Measurements from ENCODE around the gene ZFHX3.

Gene ZFHX3

GRCh38 chr16:72924927-72925630, 122.8 kb downstream of the ZFHX3 start:
- no peak for DNase-seq

GRCh38 chr16:72924537-72924926, 123.4 kb downstream of the ZFHX3 start:
- DNase-seq = no peak

DNA sequence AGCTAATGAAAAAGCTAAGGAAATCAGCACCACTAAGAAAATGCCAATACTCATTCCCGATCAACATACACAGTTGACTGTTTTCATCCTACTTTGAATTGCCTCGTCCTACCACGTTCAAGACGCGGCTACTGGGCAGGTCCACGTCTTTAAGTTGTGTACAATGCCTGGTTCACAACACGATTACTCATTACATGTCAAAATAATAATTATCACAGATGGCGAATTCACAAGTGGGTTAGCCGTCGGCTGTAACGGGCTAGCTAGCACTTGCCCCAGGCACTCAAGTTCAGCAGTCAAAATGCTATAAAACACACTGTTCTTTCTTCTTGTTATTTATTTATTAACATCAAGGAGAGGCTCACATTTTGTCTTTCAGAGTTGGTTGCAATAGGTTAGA, 124.2 kb downstream of the ZFHX3 start:
- no peak for DNase-seq

GRCh38 chr16:72922714-72923113, 125.2 kb downstream of the ZFHX3 start:
- DNase-seq = no peak

- no peak for DNase-seq
Measured at GRCh38 chr16:72921620-72922019, 126.3 kb downstream of the ZFHX3 start.

DNA sequence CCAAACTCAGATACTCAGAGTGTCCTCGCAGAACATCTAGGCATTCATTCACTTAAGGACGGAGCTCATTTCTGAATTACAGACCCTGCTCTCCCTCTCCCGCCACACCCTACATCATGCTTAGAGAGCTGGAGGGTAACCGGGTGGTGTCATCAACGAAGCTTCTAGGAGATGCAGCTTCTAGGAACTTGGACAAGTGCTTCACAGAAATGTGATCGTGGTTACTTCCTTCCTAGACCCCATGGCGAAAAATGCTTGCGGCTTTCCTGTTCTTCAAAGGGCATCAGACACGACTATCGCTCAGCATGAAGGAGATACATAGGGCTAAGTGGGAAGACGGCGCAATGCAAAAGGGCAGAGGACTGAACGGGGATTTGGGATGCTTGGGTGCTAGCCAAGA, 126.8 kb downstream of the ZFHX3 start:
- DNase-seq = no peak

DNA sequence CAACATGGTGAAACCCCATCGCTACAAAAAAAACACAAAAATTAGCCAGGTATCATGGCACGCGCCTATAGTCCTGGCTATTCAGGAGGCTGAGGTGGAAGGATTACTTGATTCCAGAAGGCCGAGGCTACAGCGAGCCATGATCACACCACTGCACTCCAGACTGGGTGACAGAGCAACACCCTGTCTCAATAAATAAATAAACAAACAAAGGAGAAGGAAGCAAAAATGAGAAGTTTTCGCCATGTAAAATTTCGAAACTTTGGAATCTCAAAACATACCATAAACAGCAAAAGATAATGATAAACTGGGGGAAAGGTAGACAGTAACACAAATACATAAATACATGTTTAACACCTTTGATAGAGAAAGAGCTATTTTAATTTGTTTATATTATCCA, 130.9 kb downstream of the ZFHX3 start:
- DNase-seq = no peak

DNA sequence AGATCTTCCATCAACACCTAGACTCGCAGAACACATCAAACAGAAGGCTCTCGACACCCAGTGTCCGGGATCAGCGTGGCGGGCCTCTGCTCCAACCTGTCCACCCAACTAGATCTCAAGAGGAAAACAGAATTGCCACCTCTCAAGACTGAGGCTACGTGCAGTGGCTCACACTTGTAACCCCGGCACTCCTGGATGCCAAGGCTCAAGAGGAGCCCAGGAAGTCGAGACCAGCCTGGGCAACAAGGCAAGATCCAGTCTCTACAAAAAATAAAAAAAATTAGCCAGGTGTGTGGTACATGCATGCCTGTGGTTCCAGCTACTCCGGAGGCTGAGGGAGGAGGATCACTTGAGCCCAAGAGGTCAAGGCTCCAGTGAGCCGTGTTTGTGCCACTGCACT, 132.6 kb downstream of the ZFHX3 start:
- DNase-seq = no peak

GRCh38 chr16:72913551-72913950, 134.4 kb downstream of the ZFHX3 start:
- DNase-seq = no peak

DNA sequence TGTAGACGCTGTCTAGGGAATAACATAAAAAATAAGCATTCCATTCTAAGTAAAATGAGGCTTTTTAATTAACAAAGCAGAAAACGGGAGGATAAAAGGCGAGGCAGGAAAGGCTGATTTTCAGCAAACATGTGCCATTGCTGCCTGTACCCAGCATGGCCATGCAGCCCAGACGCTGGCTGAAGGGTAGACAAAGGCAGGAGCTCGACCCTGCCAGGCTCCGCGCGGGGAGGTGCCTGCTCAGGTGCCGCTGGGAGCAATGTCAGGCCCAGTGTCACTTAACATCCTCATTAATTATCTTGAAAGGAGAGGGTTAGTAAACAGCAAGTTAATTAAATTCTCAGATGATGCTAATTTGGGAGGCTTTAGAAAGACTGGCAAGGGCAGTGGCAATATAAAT, 136.0 kb downstream of the ZFHX3 start:
- DNase-seq = no peak

GRCh38 chr16:72910875-72911274, 137.1 kb downstream of the ZFHX3 start:
- no peak for DNase-seq

DNA sequence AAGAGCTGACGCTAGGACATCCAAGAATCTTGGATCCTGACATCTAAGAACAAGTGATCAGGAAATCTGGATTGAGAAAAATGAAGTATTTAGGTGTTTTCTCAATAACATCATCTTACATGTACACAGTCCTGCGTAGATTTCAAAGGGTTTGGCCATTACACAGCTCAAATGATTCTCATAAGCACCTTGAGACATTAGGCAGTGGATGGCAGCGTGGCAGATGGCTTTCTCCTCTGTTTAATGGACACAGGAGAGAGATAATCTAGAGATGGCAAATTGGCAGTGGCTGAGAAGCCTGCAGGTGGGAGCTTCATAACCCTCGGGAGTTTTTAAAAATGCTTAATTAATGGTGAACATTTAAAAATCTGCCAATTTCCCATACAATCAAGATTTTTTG, 137.5 kb downstream of the ZFHX3 start:
- no peak for DNase-seq

GRCh38 chr16:72909196-72909595, 138.7 kb downstream of the ZFHX3 start:
- no peak for DNase-seq

DNA sequence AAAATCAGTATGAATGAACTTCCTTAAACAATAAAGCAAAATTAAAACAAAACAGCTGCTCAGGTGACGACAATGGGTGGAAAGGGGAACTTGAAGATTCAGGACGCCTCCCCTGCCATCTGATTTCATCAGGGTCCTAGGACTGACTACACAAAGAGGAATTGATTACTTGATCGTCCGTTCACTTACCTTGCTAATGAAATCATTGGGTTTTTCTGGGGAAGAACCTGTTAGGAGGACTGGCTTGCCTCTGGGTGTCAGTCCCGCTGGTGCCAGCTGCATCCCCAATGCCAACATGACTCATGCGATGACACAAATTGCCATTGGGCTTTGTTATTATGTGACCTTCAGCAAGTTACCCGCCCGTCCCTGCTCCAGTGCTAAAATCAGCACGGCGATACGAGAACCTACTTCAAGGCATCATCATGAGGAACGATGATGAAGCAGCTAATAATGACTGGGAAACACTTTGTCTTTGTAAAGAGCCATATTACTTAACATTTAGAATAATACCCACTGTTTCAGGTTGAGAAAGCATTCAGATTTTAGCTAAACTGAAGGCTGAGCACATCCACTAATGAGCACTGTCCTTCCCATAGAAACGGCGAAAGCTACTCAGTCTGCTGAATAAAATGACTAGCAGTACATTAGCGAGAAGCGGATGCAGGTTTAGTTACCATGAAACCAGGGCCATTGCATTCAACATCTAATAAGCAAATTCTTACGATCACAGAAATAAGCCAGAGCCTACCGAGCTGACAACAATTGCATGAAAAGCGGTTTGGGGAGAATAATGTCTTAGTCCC, 139.4 kb downstream of the ZFHX3 start:
- DNase-seq = peak; percentile 28

DNA sequence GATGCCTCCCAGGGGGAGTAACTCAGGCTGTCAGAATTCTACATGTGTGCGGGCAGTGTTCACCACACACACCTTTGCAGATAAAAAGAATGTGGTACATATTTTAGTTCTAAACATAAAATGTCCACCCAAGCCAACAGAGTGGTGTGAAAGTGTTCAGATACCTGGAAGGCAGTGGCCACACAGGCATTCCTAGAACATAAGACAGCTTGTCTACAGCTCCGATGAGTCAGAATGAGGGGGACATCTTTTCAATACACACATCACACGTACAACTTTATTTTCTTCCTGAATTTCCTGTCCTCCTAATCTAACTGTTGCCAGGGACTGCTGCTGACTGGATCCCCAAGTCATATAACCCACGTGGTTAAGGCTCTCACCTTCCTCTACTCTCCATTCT, 142.3 kb downstream of the ZFHX3 start:
- no peak for DNase-seq

- DNase-seq = no peak
Measured at GRCh38 chr16:72903176-72903575, 144.8 kb downstream of the ZFHX3 start.

- no peak for DNase-seq
Measured at GRCh38 chr16:72902206-72902605, 145.7 kb downstream of the ZFHX3 start.

DNA sequence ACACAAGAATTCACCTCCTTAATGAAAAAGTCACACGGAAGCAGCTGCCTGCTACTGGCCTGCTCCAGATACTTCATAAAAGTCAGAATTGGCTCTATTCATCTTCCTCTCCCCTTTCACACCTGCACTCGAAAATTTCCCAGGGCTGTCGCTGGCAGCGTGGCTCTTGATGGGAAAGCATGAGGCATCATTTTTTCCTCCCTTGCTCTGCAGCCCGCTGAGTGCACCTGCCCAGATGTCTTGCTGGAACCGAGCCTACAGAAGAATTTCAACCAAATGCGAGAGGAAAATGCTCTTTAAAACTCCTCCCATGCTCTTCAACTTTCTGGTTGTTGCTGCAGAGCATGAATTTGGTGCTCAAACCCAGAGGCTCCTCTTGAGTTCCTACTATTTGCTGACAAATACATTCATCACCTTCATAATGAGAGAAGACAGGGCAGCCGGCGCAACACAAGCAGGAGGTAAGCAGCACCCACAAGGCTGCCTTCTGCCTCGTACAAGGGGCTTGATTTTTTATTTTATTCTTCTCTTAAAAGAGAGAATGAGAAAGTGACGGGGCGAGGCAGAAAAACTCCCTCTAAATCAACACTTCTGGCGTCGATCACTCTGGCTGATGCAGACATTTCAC, 146.8 kb downstream of the ZFHX3 start:
- no peak for DNase-seq

DNA sequence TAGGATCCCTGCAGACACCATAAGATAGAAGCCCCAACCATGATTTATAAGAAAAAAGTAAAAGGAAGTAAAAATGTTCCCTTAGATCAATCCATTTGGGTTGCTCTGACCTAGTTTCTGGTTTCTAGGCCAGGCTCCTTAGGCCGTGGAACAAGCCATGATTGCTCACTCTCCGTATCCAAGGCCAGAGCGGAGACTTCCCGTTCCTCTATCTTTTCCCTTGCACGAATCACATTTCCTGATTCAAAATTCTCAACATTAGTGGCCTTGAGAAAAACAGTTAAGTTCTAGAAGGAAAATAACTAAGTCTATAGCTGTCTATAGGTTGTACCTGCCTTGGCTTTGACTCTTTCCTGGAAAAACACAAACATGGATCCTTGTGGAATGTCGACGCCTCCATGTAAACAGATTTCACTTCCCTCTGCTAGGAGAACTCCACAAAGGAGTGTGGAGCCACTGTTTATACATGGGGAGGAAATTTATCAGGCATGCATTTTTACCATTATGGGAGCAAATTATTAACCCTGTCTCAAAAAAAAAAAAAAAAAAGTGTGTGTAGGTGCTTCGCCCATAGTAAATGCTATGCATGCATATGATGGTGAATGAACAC, 149.6 kb downstream of the ZFHX3 start:
- no peak for DNase-seq

GRCh38 chr16:72897707-72898106, 150.2 kb downstream of the ZFHX3 start:
- no peak for DNase-seq

- no peak for DNase-seq
Measured at GRCh38 chr16:72896485-72897118, 151.3 kb downstream of the ZFHX3 start.

- no peak for DNase-seq
Measured at GRCh38 chr16:72895951-72896350, 152.0 kb downstream of the ZFHX3 start.

All from DMS53 (cell line).